Adrenal gland (tissue), 12 donors: ENCODE data around the gene SYNGR4. TPM values are rescaled to one million over a fixed set of nuclear protein-coding genes. Genes with fewer than 3 reads are reported as not detected.
A peak's percentile ranks its signal among the peaks of the same experiment; 100 is the strongest.

Experiments
- DNase-seq, 7 donors: peaks; one replicate each; pipeline ENCODE4 v3.0.0-alpha.2; 2019 to 2020
- H3K27ac ChIP-seq, 5 donors: fragments of 200-600 bp; sonication (generic) in 4 of 5; 1 replicate in 3 of 5; 2 replicates in 2 of 5; pipeline versions ENCODE4 v1.5.1 to v1.8.0; 2016 to 2020; ENCODE audit warnings: mild to moderate bottlenecking in 1 of 5
- H3K27me3 ChIP-seq: fragments of 200-600 bp; 2 replicates; pipeline ENCODE4 v1.8.0; 2021
- H3K36me3 ChIP-seq, 2 donors: fragments of 200-600 bp; replicated peaks in 1 of 2; 1 replicate in 1 of 2; 2 replicates in 1 of 2; pipeline versions ENCODE4 v1.5.1 to v1.8.0; 2018 to 2022
- H3K4me1 ChIP-seq, 2 donors: fragments of 200-600 bp; replicated peaks in 1 of 2; 1 replicate in 1 of 2; 2 replicates in 1 of 2; pipeline versions ENCODE4 v1.5.1 to v1.8.0; 2018 to 2021
- H3K4me3 ChIP-seq, 4 donors: fragments of 200-600 bp; sonication (generic) in 3 of 4; one replicate each; pipeline ENCODE4 v1.5.1; 2016 to 2018
- H3K9me3 ChIP-seq, 3 donors: fragments of 200-600 bp; sonication (generic) in 1 of 3; replicated peaks in 1 of 3; 1 replicate in 2 of 3; 2 replicates in 1 of 3; pipeline versions ENCODE4 v1.5.1 to v1.8.0; 2016 to 2021
- POLR2A ChIP-seq, 2 donors: fragments of 450-650 bp; IDR thresholded peaks; one replicate each; pipeline ENCODE4 v1.6.1; 2017; ENCODE audit warnings: antibody characterized with exemption in 2 of 2, mild to moderate bottlenecking in 2 of 2, moderate library complexity in 1 of 2
- WGBS, 4 donors: extraction: QIAGEN DNeasy Blood & Tissue Kit in 2 of 4; methylation state at CpG; one replicate each; pipeline versions ENCODE4 v1.1.5 to v1.1.7; 2013 to 2017; 5-methylcytosine and 5-hydroxymethylcytosine counted together
- intact Hi-C, 2 donors: fragments of 100-400 bp; cut with DNase I; formaldehyde crosslinking; loops; one replicate each; pipeline versions ENCODE4 v1.14.1 to v1.15.0; 2022 to 2023
- polyA plus RNA-seq, 3 donors: library from polyadenylated mRNA; stranded (reverse); fragments of 200-250 nt in 2 of 3; fragments of 350-450 nt in 1 of 3; fragmentation: Illumina TruSeq in 1 of 3; extraction: RNeasy Lipid Tissue Mini Kit (QIAGEN cat#74804) in 1 of 3; gene quantifications; one replicate each; pipeline ENCODE4 v1.2.3, GENCODE V29; 2013 to 2014
- total RNA-seq, 9 donors: library from RNA; depleted of rRNA in 4 of 9; stranded (reverse); fragments of >200 nt in 4 of 9; fragments of 120-200 nt in 1 of 9; fragmentation: NEBNext Ultra II Directional in 1 of 9; extraction: Animal tissue kit (Norgen Biotek cat#: 25700) in 1 of 9; gene quantifications; one replicate each; pipeline versions ENCODE4 v1.1.0 to v1.2.4, GENCODE V29; 2013 to 2023
- TF ChIP-seq, protein P1 (sequence below), 6 experiments: fragments of 450-650 bp in 4 of 6; fragments of 200-600 bp in 2 of 6; sonication (generic) in 1 of 6; IDR thresholded peaks; 1 replicate in 5 of 6; 2 replicates in 1 of 6; pipeline versions ENCODE4 v1.5.1 to v1.8.0; 2016 to 2021; ENCODE audit warnings: antibody characterized with exemption in 6 of 6, mild to moderate bottlenecking in 2 of 6, moderate library complexity in 1 of 6
- donor health status: healthy with polysubstance abuse.
- donor health status: Bipolar disorder and iron deficiency.
- donor health status: DM: yes; HTN: yes; CAD: no.
- donor health status: DM: no; HTN: no; CAD: no.
- donor health status: DM: no; HTN: no; CAD: no.
- donor health status: DM: yes; HTN: yes; CAD: no.

Gene SYNGR4
- total and polyA plus RNA-seq, 12 donors, result 0.13 TPM; not detected in 11

DNA sequence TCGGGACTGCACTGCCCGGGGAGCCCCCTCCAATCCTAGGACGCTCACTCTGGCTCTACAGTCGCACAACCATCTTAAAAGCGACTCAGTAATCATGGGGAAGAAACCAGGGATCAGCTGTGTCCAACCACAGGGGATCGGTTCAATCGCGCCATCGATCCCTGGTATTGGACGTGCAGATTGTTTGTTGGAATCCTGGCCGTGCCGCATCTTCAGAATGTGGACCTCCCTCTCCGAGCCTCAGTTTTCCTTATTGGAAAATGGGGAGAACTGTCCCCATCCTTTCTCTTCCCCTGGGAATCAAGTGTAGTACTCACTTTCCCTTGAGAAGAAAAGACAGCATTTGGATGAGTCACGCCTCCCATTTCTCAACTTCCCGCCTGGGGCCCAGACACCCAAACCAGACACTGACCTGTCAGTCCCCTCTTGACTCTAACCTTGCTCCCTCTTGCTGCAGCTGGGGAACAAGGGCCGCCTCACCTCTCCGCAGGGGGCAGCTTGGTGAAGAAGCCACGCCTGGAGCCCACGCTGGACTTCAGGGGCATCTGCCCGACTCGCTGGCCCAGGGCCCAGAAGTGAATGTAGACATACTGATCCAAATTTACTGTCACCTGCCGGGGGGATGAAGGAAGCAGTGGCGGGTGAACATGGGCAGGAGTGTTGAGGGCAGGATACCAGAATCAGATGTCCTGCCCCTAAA is 21.2 kb upstream of the SYNGR4 start:
- 91 to 96% (median 93%) methylated on average over 17 to 23 of the region's 23 CpGs for WGBS, 4 donors
- H3K4me3 ChIP-seq, result no peak overlapping the region
- no peaks in the 10 kb centered on the region for H3K36me3 ChIP-seq
- no peaks in the 10 kb centered on the region for H3K9me3 ChIP-seq
- peaks cover 2% of the 10 kb centered on the region in 2 donors for H3K4me1 ChIP-seq
- TF ChIP-seq, protein P1, sequence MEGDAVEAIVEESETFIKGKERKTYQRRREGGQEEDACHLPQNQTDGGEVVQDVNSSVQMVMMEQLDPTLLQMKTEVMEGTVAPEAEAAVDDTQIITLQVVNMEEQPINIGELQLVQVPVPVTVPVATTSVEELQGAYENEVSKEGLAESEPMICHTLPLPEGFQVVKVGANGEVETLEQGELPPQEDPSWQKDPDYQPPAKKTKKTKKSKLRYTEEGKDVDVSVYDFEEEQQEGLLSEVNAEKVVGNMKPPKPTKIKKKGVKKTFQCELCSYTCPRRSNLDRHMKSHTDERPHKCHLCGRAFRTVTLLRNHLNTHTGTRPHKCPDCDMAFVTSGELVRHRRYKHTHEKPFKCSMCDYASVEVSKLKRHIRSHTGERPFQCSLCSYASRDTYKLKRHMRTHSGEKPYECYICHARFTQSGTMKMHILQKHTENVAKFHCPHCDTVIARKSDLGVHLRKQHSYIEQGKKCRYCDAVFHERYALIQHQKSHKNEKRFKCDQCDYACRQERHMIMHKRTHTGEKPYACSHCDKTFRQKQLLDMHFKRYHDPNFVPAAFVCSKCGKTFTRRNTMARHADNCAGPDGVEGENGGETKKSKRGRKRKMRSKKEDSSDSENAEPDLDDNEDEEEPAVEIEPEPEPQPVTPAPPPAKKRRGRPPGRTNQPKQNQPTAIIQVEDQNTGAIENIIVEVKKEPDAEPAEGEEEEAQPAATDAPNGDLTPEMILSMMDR (IDR thresholded peaks at IDR 0.05), result no peak
- no peak for TF ChIP-seq POLR2A (IDR thresholded peaks at IDR 0.05)
- no peaks in the 10 kb centered on the region for H3K27me3 ChIP-seq
- no peak overlapping the region for H3K27ac ChIP-seq
- no peak for DNase-seq
- intact Hi-C loops, result no loop called here

DNA sequence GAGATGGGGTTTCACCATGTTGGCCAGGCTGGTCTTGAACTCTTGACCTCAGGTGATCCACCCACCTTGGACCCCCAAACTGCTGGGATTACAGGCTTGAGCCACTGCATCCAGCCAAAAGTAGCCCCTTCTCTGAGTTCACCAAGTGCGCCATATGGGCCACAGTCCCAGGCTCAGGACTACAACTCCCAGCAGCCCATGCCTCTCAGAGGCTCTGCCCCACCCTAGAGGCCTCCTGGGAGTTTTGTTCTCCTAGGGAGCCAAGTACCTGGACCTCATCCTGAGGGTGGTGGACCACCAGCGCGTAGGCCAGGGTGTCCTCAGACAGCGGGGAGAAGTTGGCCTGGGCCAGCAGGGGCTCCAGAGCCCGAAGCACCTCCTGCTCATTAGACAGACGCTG is 19.3 kb upstream of the SYNGR4 start:
- DNase-seq, result no peak
- H3K27me3 ChIP-seq, result no peaks in the 10 kb centered on the region
- no peak overlapping the region for H3K27ac ChIP-seq
- H3K36me3 ChIP-seq, result no peaks in the 10 kb centered on the region
- intact Hi-C loops, result no loop called here
- TF ChIP-seq, protein P1 (IDR thresholded peaks at IDR 0.05), result no peak
- TF ChIP-seq POLR2A (IDR thresholded peaks at IDR 0.05), result no peak
- H3K4me1 ChIP-seq, result peaks cover 9% of the 10 kb centered on the region in 2 donors
- no peak overlapping the region for H3K4me3 ChIP-seq
- H3K9me3 ChIP-seq, result no peaks in the 10 kb centered on the region
- WGBS, 4 donors, result 92 to 100% (median 97%) methylated on average over 6 of the region's 6 CpGs

DNA sequence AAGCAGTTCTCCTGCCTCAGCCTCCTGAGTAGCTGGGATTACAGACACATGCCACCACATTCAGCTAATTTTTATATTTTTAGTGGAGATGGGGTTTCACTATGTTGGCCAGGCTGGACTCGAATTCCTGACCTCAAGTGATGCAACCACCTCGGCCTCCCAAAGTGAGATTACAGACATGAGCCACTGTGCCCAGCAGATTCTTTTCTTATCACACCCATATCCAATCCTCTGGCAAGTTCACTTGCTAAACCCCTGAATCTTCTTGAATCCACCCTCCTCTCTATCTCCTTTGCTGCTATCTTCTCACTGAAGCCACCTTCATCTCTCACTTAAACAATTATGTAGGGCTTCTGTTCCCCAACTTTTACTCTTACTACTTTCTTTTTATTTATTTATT is 18.0 kb upstream of the SYNGR4 start:
- intact Hi-C loops, result no loop called here
- no peaks in the 10 kb centered on the region for H3K36me3 ChIP-seq
- H3K27me3 ChIP-seq, result no peaks in the 10 kb centered on the region

DNA sequence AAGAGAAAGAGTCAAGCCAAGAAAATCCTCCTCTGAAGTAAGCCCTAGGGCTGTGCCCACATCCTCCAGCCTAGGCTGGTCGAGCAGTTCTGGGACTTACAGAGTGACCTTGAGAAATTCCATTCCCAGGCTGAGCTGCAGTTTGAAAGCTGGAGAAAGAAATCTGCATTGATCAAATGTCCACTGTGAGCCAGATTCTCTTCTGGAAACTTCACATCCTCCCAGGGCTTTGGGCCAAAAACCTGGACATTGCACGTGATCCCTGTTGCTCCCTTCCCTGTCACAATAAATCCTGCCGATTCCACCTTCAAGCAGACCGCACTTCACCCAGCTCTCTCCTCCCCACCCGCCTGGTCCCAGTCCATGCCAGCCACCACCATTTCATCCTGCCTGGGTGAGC is 16.1 kb upstream of the SYNGR4 start:
- H3K36me3 ChIP-seq, result no peaks in the 10 kb centered on the region
- DNase-seq, result peak; percentile 72 to 90 (median 83)
- no peak overlapping the region for H3K4me3 ChIP-seq
- peak overlapping the region in 3 of 5 donors; percentile 62 to 78 (median 73) for H3K27ac ChIP-seq
- 19 to 33% (median 28%) methylated on average over 5 of the region's 5 CpGs for WGBS, 4 donors
- intact Hi-C loops, result no loop called here
- no peaks in the 10 kb centered on the region for H3K27me3 ChIP-seq
- TF ChIP-seq POLR2A (IDR thresholded peaks at IDR 0.05), result no peak
- TF ChIP-seq, protein P1 (IDR thresholded peaks at IDR 0.05), result no peak
- H3K4me1 ChIP-seq, result peaks cover 9% of the 10 kb centered on the region in 2 donors
- H3K9me3 ChIP-seq, result no peaks in the 10 kb centered on the region

More for the DNA sequence above, 18.0 kb upstream of the SYNGR4 start:
- no peak for DNase-seq
- Histone ChIP-seq H3K27ac (no peak overlapping the region), H3K4me1 (peaks cover 9% of the 10 kb centered on the region in 2 donors), H3K4me3 (no peak overlapping the region), H3K9me3 (no peaks in the 10 kb centered on the region)
- TF ChIP-seq, protein P1 (IDR thresholded peaks at IDR 0.05), result no peak
- TF ChIP-seq POLR2A (IDR thresholded peaks at IDR 0.05), result no peak
- 86 to 94% (median 88%) methylated on average over 2 of the region's 2 CpGs for WGBS, 4 donors
